OCI-LY3 (cell line): Measurements from ENCODE around the gene SLC25A47.

ENCODE experiments used
- EZH2phosphoT487 ChIP-seq: fragments of 200-600 bp; shearing (Covaris generic); IDR thresholded peaks from 2 replicates; pipeline ENCODE4 v1.6.1; 2018; ENCODE audit warnings: antibody characterized with exemption, mixed run types, low read depth
- TF ChIP-seq, protein P1 (sequence below): fragments of 200-600, 300-600 bp; sonication (generic); IDR thresholded peaks from 2 replicates; pipeline ENCODE4 v1.5.1; 2014; ENCODE audit warnings: antibody characterized with exemption, low read length, low read depth

DNA sequence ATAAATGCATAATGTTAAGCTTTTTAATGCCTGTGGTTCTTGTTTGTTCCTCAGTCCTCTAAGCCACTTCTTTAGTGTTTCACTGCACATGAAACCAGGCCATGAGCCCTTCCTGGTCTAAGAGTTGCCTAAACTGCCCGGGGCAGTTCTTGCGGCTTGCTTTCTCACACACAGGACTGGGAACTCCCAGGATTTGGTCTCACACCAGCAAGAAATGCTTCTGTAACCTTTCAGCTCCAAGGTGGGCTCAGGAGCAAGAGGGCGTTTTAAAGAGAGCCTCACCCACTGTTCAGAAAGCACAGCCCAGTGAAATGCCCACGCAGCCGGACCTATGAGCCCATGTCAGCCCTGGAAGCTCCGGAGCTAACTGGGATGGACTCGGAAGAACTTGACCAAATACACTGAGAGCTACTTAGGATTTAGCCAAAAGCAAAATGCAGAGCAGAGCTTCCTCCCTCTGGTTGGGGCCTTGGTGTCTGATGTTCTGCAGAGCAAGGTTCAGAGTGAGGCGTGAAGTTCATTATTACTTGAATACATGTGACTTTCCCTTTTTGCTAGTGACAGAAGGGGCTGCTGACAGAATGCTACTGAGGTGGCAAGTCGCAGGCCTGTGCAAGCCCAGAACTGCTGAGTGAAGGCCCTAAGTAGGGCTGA is 40.2 kb upstream of the SLC25A47 start:
- TF ChIP-seq, protein P1, sequence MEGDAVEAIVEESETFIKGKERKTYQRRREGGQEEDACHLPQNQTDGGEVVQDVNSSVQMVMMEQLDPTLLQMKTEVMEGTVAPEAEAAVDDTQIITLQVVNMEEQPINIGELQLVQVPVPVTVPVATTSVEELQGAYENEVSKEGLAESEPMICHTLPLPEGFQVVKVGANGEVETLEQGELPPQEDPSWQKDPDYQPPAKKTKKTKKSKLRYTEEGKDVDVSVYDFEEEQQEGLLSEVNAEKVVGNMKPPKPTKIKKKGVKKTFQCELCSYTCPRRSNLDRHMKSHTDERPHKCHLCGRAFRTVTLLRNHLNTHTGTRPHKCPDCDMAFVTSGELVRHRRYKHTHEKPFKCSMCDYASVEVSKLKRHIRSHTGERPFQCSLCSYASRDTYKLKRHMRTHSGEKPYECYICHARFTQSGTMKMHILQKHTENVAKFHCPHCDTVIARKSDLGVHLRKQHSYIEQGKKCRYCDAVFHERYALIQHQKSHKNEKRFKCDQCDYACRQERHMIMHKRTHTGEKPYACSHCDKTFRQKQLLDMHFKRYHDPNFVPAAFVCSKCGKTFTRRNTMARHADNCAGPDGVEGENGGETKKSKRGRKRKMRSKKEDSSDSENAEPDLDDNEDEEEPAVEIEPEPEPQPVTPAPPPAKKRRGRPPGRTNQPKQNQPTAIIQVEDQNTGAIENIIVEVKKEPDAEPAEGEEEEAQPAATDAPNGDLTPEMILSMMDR: no peak
- TF ChIP-seq EZH2phosphoT487: no peak
